GM12874 (cell line): ENCODE measurements around the gene LYRM7.

Experiments used
- TF ChIP-seq, protein P1 (sequence below): IDR thresholded peaks from 2 replicates; pipeline ENCODE4 v1.5.1; 2011; ENCODE audit warnings: low read depth, mild to moderate bottlenecking, control low read depth, low read length, moderate library complexity; ENCODE audit not compliant: insufficient read depth

LYRM7 gene

DNA sequence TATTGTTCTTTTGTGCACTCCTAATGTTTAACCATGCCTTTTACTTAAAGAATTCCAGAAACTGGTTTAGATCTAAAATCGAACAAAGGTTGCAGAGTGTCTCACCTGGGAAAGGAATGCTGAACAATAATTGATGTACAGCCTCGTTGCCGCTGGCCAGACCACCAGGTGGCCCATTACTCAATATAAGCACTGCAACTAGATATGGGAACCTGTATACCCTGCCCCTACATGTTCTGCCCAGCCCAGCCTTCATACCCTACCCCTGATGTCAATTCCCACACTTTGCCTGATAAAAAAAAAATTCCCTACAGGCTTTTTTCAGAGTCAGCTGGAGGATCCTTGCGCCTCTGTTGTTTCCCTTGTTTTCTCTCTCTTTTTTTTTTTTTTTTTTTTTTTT is 19.5 kb upstream of the LYRM7 start:
- TF ChIP-seq, protein P1, sequence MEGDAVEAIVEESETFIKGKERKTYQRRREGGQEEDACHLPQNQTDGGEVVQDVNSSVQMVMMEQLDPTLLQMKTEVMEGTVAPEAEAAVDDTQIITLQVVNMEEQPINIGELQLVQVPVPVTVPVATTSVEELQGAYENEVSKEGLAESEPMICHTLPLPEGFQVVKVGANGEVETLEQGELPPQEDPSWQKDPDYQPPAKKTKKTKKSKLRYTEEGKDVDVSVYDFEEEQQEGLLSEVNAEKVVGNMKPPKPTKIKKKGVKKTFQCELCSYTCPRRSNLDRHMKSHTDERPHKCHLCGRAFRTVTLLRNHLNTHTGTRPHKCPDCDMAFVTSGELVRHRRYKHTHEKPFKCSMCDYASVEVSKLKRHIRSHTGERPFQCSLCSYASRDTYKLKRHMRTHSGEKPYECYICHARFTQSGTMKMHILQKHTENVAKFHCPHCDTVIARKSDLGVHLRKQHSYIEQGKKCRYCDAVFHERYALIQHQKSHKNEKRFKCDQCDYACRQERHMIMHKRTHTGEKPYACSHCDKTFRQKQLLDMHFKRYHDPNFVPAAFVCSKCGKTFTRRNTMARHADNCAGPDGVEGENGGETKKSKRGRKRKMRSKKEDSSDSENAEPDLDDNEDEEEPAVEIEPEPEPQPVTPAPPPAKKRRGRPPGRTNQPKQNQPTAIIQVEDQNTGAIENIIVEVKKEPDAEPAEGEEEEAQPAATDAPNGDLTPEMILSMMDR = no peak

DNA sequence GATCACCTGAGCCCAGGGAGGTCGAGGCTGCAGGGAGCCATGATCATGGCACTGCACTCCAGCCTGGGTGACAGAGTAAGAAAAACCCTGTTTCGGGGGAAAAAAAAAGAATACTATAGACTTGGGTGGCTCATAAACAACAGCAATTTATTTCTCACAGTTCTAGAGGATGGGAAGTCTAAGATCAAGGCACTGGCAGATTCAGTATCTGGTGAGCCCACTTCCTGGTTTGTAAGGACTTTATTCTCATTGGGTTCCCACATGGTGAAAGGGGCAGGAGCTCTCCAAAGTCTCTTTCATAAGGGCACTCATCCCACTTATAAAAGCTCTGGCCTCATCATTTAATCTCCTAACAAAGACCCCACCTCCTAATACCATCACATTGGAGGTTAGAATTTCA is 14.4 kb upstream of the LYRM7 start:
- TF ChIP-seq, protein P1 = no peak

DNA sequence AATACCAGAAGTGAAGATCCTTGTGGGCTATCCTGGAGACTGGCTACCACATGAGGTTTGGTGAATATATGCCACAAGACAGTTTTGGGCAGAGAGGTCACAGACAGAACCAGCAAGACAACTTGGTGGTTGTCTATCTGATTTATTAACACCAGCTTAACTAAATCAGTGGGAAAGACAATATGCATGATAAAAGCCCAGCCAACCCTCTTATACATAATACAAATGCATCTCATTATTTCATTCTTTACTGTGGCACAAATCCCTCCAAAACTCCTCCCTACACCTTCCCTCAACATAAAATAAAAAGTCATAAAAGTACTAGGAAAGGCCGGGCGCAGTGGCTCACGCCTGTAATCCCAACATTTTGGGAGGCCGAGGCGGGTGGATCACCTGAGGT is 13.8 kb upstream of the LYRM7 start:
- TF ChIP-seq, protein P1 = no peak

DNA sequence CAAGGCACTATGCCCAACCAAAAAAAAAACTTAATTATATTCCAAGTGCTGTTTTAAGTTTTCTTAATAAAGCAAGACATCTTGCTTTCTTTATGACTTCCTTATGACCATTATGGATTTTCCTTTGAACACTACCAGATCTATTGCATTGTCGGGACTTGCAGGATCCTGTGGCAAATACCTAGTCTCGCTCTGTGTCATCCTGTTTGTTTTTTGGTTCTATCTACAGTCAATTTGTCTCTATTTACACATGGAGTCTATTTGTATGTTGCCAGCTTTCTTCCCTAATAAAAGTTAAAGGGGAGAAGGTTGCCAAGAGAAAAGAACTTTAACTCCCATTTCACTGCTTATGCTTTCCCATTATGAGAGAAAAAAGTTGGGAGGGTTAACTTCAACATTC is 10.6 kb upstream of the LYRM7 start:
- TF ChIP-seq, protein P1 = no peak

DNA sequence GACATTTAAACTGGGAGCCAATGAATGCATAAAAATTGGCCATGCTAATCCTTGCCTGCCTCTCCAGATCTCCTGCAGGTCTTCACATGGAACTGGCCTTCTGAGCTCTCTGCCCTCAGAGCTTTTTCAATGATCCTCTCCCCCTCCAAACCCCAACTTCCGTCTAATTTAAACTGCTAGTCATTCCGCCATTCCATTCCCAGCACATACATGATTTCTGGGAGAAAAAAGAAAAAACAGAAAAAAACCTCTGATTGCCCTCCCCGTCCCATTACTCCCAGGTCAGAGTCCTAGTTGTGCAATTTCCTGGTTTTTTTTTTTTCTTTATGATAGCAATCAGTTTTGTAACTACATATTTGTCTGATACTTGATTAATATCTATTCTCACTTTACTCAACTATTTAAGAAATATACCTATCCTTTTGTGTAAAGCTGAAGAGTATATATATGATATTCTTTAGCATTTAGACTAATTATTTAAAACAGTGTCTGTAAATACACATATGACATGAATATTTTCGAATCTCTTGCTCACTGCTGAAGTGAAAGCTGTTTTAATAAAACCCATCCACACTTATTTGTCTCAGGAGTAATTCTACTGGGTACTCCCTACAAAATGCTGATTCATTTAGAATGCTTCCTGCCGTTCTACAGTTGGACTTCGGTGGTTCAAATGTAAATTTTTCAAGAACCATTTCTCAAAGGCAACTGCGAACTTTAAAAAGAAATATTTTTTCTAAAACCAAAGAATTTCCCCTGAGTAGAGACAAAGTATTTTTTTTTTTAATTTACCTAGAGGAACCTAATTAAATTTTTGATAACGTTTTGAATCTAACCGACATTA is 7.2 kb upstream of the LYRM7 start:
- TF ChIP-seq, protein P1 = no peak

DNA sequence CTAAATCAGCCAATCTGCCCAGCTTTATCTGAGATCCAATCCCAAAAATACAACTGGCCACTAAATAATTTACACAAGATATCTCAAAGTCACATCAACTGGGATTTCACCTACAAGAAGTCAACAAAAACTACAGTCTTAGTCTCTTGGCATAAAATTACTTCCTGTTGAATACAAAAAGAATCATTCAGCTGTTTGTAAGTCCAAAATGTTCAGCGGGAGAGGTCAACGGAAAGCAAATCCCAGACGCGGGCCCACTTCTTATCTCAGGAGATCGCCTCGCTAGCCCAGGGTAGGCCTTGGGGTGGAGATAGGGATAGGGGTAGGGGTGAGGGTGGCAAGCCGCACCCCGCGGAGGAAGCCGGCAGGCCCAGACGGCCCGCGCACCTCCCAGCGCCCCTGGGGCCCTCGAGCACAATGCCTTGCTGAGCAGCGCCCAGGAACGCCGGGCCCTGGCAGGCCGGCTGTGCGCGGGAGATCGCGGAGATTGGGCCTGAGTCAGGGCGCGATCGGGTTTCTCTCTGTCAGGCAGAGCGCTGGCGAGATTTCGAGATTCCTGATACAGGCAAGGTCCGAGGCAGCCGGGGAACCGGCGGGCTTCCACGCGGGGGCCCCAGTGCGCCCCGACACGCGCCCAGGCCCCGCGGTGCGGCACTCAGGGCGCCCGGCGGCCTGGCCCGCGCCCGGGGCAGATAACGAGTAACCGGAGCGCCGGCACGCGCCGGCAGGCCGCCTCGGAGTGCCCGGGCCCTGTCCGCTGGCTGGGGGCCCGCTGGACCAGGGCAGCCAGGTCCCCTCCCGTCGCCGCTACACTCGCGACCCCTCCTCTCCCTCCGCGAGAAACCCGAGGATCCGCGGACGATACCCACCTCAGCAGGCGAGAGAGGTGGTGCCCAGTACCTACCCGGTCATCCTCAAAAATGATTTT is 6.3 kb upstream of the LYRM7 start:
- TF ChIP-seq, protein P1 = peak; percentile 38

DNA sequence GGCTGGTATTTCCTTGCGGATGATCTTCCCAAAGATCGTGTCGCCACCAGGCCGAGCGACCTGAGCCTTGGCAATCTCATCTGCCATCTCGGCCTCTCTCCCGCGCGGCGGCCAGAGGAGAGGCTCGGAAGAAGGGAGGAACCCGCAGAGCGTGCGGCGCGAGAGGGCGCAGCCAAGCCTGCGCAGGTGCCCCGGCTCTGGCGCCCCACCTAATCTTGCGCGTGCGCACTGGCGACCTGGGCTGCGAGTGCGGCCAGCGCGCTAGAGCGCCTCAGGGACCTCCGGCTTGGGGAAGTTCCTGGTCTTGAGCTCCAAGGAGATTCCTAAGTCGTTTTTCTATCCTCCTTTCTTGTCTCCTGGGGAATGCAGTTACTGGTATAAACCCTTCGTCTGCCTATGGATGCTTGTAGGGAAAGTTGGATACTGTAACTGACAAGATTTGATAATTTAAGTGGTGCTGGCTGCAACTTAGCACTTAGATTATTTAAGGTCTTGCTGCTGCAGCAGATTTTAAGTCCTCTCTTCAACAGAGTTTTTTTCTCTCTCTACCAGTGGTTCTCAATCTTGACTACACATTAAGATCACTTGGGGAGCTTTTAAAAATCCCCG is 5.5 kb upstream of the LYRM7 start, which contains the start of gene HINT1:
Gene HINT1 (minus strand): TSS at position 138 of the 609 bp plus-strand sequence. CDS start 51 bp downstream, at position 87.
- TF ChIP-seq, protein P1 = peak; percentile 24; the same call in 1 of the 2 replicates
